B cell (primary cell): ENCODE results near the gene PRUNE2. TPM values are rescaled to one million over a fixed set of nuclear protein-coding genes. Genes with fewer than 3 reads are reported as not detected.

Experiments used
- ATAC-seq: fragments of 200-7000 bp; cut with Tn5 transposase; one replicate; pipeline ENCODE4 v1.10.0; 2021; ENCODE audit warnings: low read depth, mild to moderate bottlenecking, moderate number of reproducible peaks, moderate library complexity
- CTCF ChIA-PET: fragments of 350-600 bp; sonication (Branson Sonifier 250); formaldehyde crosslinking; loops from one replicate; lab custom pipeline; 2021; ENCODE audit warnings: antibody characterized with exemption, inconsistent platforms; lab: Charles Lee
- POLR2A ChIA-PET: fragments of 350-600 bp; sonication (Branson Sonifier 250); formaldehyde crosslinking; loops from one replicate; lab custom pipeline; 2021; ENCODE audit warnings: antibody characterized with exemption; lab: Charles Lee
- DNase-seq: peaks from one replicate; pipeline ENCODE4 v3.0.0; 2013
- H2AFZ ChIP-seq: 2 replicates; pipeline ENCODE4 v1.6.1; 2012; ENCODE audit warnings: mild to moderate bottlenecking, low read depth, low read length; ENCODE audit not compliant: insufficient read depth, poor library complexity, severe bottlenecking
- H3K27ac ChIP-seq, 2 donors: 1 replicate in 1 of 2; 2 replicates in 1 of 2; pipeline ENCODE4 v1.5.1; 2012 to 2013; ENCODE audit warnings: low read length in 2 of 2, mild to moderate bottlenecking in 2 of 2, moderate library complexity in 1 of 2
- H3K27me3 ChIP-seq, 4 experiments: fragments of 200-600 bp in 1 of 4; sonication (generic) in 1 of 4; replicated peaks in 1 of 4; 1 replicate in 2 of 4; 2 replicates in 2 of 4; pipeline versions ENCODE4 v1.6.1 to v1.7.0; 2013 to 2016; ENCODE audit warnings: low read length in 3 of 4, mild to moderate bottlenecking in 2 of 4, mixed read lengths in 1 of 4, moderate library complexity in 1 of 4; ENCODE audit not compliant: insufficient read depth in 4 of 4, control insufficient read depth in 3 of 4; ENCODE audit errors: control extremely low read depth in 1 of 4
- H3K36me3 ChIP-seq, 2 experiments: replicated peaks in 1 of 2; 1 replicate in 1 of 2; 2 replicates in 1 of 2; pipeline versions ENCODE4 v1.6.1 to v1.7.1; 2013; ENCODE audit warnings: low read length in 1 of 2; ENCODE audit not compliant: insufficient read depth in 2 of 2, control insufficient read depth in 1 of 2; ENCODE audit errors: control extremely low read depth in 1 of 2, extremely low read depth in 1 of 2
- H3K4me1 ChIP-seq, 2 donors: fragments of 200-600 bp in 1 of 2; sonication (generic) in 1 of 2; 1 replicate in 1 of 2; 2 replicates in 1 of 2; pipeline versions ENCODE4 v1.5.1 to v1.6.1; 2013 to 2017; ENCODE audit warnings: low read length in 2 of 2; ENCODE audit not compliant: control insufficient read depth in 2 of 2, insufficient read depth in 2 of 2
- H3K4me2 ChIP-seq: replicated peaks from 2 replicates; pipeline ENCODE3; 2012; ENCODE audit warnings: mild to moderate bottlenecking, low read depth, low read length; ENCODE audit not compliant: poor library complexity, severe bottlenecking
- H3K4me3 ChIP-seq, 5 experiments: fragments of 200-600 bp in 1 of 5; sonication (generic) in 1 of 5; 1 replicate in 3 of 5; 2 replicates in 2 of 5; pipeline versions ENCODE4 v1.5.1 to v1.7.0; 2011 to 2016; ENCODE audit warnings: low read length in 4 of 5, mild to moderate bottlenecking in 4 of 5, low read depth in 2 of 5, control low read depth in 1 of 5, moderate library complexity in 1 of 5; ENCODE audit not compliant: insufficient read depth in 1 of 5; ENCODE audit errors: control extremely low read depth in 1 of 5, extremely low read depth in 1 of 5
- H3K79me2 ChIP-seq: fragments of 200-600 bp; sonication (generic); one replicate; pipeline ENCODE4 v1.6.0; 2016; ENCODE audit warnings: low read length; ENCODE audit not compliant: control insufficient read depth, insufficient read depth
- H3K9ac ChIP-seq: fragments of 200-600 bp; sonication (generic); 2 replicates; pipeline ENCODE4 v1.6.1; 2017; ENCODE audit warnings: mild to moderate bottlenecking, low read length, moderate library complexity
- H3K9me3 ChIP-seq, 3 donors: one replicate each; pipeline versions ENCODE4 v1.6.1 to v1.7.1; 2013; ENCODE audit warnings: low read length in 2 of 3; ENCODE audit not compliant: control insufficient read depth in 2 of 3, insufficient read depth in 1 of 3; ENCODE audit errors: control extremely low read depth in 1 of 3
- H4K20me1 ChIP-seq: 2 replicates; pipeline ENCODE4 v1.6.0; 2012; ENCODE audit warnings: mild to moderate bottlenecking, low read length; ENCODE audit not compliant: insufficient read depth, control insufficient read depth, poor library complexity, severe bottlenecking
- H3K27ac Mint-ChIP-seq: one replicate; pipeline ENCODE4 v1.8.0; 2021; ENCODE audit warnings: mixed read lengths
- H3K27me3 Mint-ChIP-seq: one replicate; pipeline ENCODE4 v1.8.0; 2021; ENCODE audit warnings: mixed read lengths
- H3K4me1 Mint-ChIP-seq: one replicate; pipeline ENCODE4 v1.8.0; 2021; ENCODE audit warnings: mixed read lengths
- H3K4me3 Mint-ChIP-seq: one replicate; pipeline ENCODE4 v1.8.0; 2021; ENCODE audit warnings: mixed read lengths
- H3K9me3 Mint-ChIP-seq: one replicate; pipeline ENCODE4 v1.8.0; 2022; ENCODE audit warnings: mixed read lengths; ENCODE audit not compliant: insufficient read depth
- EZH2 ChIP-seq: IDR thresholded peaks from 2 replicates; pipeline ENCODE4 v1.6.1; 2012; ENCODE audit warnings: borderline replicate concordance, low read depth, mild to moderate bottlenecking, moderate library complexity, low read length; ENCODE audit not compliant: insufficient read depth, poor library complexity, severe bottlenecking
- WGBS: methylation state at CpG from one replicate; pipeline ENCODE4 v1.1.5; 2013; ENCODE audit warnings: missing lambda C conversion rate; ENCODE audit not compliant: insufficient coverage; 5-methylcytosine and 5-hydroxymethylcytosine counted together
- intact Hi-C: fragments of 100-400 bp; cut with micrococcal nuclease; formaldehyde crosslinking; loops from one replicate; pipeline ENCODE4 v1.10.0; 2022
- polyA plus RNA-seq: library from polyadenylated mRNA; depleted of rRNA; stranded (reverse); fragments of >200 nt; gene quantifications from 2 replicates; pipeline ENCODE4 v1.2.3, GENCODE V29; 2012
- total RNA-seq, 2 donors: library from RNA; stranded (reverse); fragments of 120-200 nt in 1 of 2; gene quantifications; 1 replicate in 1 of 2; 2 replicates in 1 of 2; pipeline versions ENCODE4 v1.2.3 to v1.2.4, GENCODE V29; 2013 to 2022
- TF ChIP-seq, protein P1 (sequence below): fragments of 200-600 bp; IDR thresholded peaks from one replicate; pipeline ENCODE4 v1.8.0; 2022; ENCODE audit warnings: antibody characterized with exemption, mild to moderate bottlenecking

Gene PRUNE2
- total and polyA plus RNA-seq, 2 donors (not counting 1 experiment from before 2014, with no cell fraction given): 0.12 TPM; not detected in 1

DNA sequence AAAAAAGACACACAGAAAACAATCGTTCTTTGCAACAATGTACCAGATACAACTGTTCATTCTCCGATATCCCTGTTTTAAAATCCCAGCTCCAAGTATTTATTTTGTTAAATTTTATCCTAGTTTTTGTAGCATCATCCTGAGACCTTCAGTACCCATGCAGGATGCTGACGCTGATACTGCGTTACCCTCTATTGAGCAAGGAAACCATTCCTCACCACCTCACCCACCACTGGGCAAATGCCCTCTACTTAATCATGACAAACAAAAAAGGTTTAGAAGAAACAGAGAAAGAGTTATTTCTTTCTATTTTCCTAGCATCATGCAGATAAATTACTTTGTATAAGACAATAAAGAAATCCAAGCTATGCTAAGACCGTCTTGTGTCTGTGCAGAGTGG is 277.8 kb downstream of the PRUNE2 start:
- Mint-ChIP-seq H3K27ac (no peak overlapping the region), H3K27me3 (no peaks in the 10 kb centered on the region), H3K9me3 (no peaks in the 10 kb centered on the region), H3K4me3 (peak overlapping the region; percentile 11), H3K4me1 (peaks cover 36% of the 10 kb centered on the region)
- no peaks in the 10 kb centered on the region for H4K20me1 ChIP-seq
- no peak overlapping the region for H2AFZ ChIP-seq
- TF ChIP-seq, protein P1, sequence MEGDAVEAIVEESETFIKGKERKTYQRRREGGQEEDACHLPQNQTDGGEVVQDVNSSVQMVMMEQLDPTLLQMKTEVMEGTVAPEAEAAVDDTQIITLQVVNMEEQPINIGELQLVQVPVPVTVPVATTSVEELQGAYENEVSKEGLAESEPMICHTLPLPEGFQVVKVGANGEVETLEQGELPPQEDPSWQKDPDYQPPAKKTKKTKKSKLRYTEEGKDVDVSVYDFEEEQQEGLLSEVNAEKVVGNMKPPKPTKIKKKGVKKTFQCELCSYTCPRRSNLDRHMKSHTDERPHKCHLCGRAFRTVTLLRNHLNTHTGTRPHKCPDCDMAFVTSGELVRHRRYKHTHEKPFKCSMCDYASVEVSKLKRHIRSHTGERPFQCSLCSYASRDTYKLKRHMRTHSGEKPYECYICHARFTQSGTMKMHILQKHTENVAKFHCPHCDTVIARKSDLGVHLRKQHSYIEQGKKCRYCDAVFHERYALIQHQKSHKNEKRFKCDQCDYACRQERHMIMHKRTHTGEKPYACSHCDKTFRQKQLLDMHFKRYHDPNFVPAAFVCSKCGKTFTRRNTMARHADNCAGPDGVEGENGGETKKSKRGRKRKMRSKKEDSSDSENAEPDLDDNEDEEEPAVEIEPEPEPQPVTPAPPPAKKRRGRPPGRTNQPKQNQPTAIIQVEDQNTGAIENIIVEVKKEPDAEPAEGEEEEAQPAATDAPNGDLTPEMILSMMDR: no peak
- no peak for TF ChIP-seq EZH2
- no peak overlapping the region for H3K27ac ChIP-seq
- no peak for DNase-seq
- H3K79me2 ChIP-seq: no peaks in the 10 kb centered on the region
- ChIA-PET POLR2A (no interaction called here), CTCF (interaction anchor here (0.7 kb wide), 1 partner anchor 10 kb away, joined by 3 read pairs; no protein-coding TSS in a partner anchor)
- no peak overlapping the region for H3K4me2 ChIP-seq
- no peaks in the 10 kb centered on the region for H3K27me3 ChIP-seq
- no peaks in the 10 kb centered on the region for H3K9me3 ChIP-seq
- ATAC-seq: no peak
- H3K36me3 ChIP-seq: no peaks in the 10 kb centered on the region
- intact Hi-C loops: no loop called here
- 20% methylated on average over 2 of the region's 5 CpGs for WGBS
- no peak overlapping the region for H3K9ac ChIP-seq
- no peak overlapping the region for H3K4me3 ChIP-seq
- H3K4me1 ChIP-seq: peaks cover 11 to 26% of the 10 kb centered on the region in 2 donors

- peak overlapping the region; percentile 9 for H3K4me3 Mint-ChIP-seq
- H3K9me3 ChIP-seq: no peaks in the 10 kb centered on the region
- no peak overlapping the region for H3K4me3 ChIP-seq
- no peaks in the 10 kb centered on the region for H3K79me2 ChIP-seq
- no peaks in the 10 kb centered on the region for H3K36me3 ChIP-seq
- no peaks in the 10 kb centered on the region for H3K27me3 ChIP-seq
- no peaks in the 10 kb centered on the region for H3K27me3 Mint-ChIP-seq
- H3K27ac Mint-ChIP-seq: no peak overlapping the region
- peak overlapping the region; percentile 24 for H3K4me2 ChIP-seq
- ATAC-seq: no peak
- H3K9ac ChIP-seq: no peak overlapping the region
- H3K4me1 Mint-ChIP-seq: peaks cover 36% of the 10 kb centered on the region
- H2AFZ ChIP-seq: no peak overlapping the region
- ChIA-PET CTCF (interaction anchor here (0.6 to 1.2 kb wide), 3 partner anchors 10 to 31 kb away, joined by 3 read pairs; no protein-coding TSS in a partner anchor), POLR2A (no interaction called here)
- intact Hi-C loops: no loop called here
- DNase-seq: peak; percentile 14
- H3K4me1 ChIP-seq: peaks cover 11 to 26% of the 10 kb centered on the region in 2 donors
- H3K27ac ChIP-seq: no peak overlapping the region
- WGBS: no CpG with 5 or more reads among the region's 7 CpGs
- no peak for TF ChIP-seq EZH2
- TF ChIP-seq, protein P1: no peak
- H3K9me3 Mint-ChIP-seq: no peaks in the 10 kb centered on the region
- H4K20me1 ChIP-seq: no peaks in the 10 kb centered on the region
Measured at GRCh38 chr9:76626980-76627379, 278.9 kb downstream of the PRUNE2 start.
